Transverse colon (tissue), 4 donors: ENCODE measurements around the gene CRTC3.

Experiments used
- CTCF ChIP-seq, 5 experiments: fragments of 200-600 bp in 3 of 5; fragments of 450-650 bp in 2 of 5; sonication (generic) in 3 of 5; IDR thresholded peaks; 1 replicate in 2 of 5; 2 replicates in 3 of 5; pipeline ENCODE4 v1.5.1; 2016 to 2017; ENCODE audit warnings: antibody characterized with exemption in 5 of 5, inconsistent platforms in 3 of 5, mild to moderate bottlenecking in 2 of 5, moderate library complexity in 1 of 5
- EP300 ChIP-seq: sonication (generic); formaldehyde crosslinking; IDR thresholded peaks from one replicate; pipeline ENCODE4 v1.6.1; 2017; ENCODE audit warnings: antibody characterized with exemption, low read depth
- POLR2A ChIP-seq: fragments of 450-650 bp; IDR thresholded peaks from one replicate; pipeline ENCODE4 v1.6.1; 2016; ENCODE audit warnings: antibody characterized with exemption, mild to moderate bottlenecking, moderate library complexity
- POLR2AphosphoS5 ChIP-seq, 3 donors: sonication (generic); formaldehyde crosslinking; IDR thresholded peaks; one replicate each; pipeline ENCODE4 v1.6.1; 2016; ENCODE audit warnings: antibody characterized with exemption in 3 of 3

DNA sequence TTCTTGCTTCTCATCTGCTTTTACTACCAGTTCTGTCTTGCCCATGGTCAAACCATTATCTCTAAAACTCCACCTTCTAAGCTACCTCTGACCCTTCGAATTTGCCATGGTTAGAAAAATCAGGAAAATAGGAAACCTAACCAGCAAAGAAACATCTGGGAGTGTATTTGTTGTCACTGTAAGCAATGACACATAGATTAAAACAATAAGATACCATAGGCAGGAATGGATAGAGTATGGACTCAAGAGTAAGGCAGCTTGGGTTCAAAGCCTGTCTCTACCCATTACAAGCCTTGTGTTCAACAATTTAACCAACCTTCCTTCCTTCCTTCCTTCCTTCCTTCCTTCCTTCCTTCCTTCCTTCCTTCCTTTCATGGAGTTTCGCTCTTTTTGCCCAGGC lies 34.9 kb downstream of the CRTC3 start:
- TF ChIP-seq CTCF (IDR thresholded peaks at IDR 0.05) (no peak), EP300 (no peak), POLR2AphosphoS5 (IDR thresholded peaks at IDR 0.05) (no peak), POLR2A (no peak)
